ENCODE data around the gene CAPSL. TPM values are rescaled to one million over a fixed set of nuclear protein-coding genes. Genes with fewer than 3 reads are reported as not detected.

Gene CAPSL
- total RNA-seq, 3 donors from 2014 or later (not counting 1 experiment from before 2014, with no cell fraction given): not detected

DNA sequence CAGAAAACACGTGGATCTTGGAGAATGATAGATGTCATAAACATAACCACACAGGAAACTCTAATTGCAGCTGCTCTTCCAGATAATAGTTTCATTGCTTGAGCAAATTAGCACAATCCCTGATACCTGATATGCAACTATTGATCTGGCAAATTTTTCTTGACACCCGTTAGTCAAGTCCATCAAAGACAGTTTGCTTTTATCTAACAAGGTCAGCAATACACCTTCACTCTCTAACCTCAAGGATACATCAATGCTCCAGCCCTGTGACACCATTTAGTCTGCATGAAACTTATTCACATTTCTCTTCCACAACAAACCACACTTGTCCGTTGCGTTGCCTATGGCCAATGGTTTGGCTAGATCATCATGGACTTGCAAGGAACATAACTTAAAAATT is 36.1 kb upstream of the CAPSL start:
- 74% methylated on average over 4 of the region's 4 CpGs for WGBS (ENCODE audit: insufficient coverage)
- ATAC-seq (no peak), DNase-seq (no peak)
- H3K27ac ChIP-seq (ENCODE audit: low read length): no peak overlapping the region
- H3K27me3 ChIP-seq (ENCODE audit: control insufficient read depth, insufficient read depth, low read length): no peaks in the 10 kb centered on the region
- Mint-ChIP-seq H3K9me3 (peaks cover 5 to 10% of the 10 kb centered on the region in 2 donors), H3K27me3 (ENCODE audit: low read depth in 2 of 2) (peaks cover 0 to 18% of the 10 kb centered on the region in 2 donors), H3K4me1 (no peaks in the 10 kb centered on the region), H3K4me3 (no peak overlapping the region), H3K36me3 (no peaks in the 10 kb centered on the region), H3K27ac (no peak overlapping the region)
- TF ChIP-seq, protein P1, sequence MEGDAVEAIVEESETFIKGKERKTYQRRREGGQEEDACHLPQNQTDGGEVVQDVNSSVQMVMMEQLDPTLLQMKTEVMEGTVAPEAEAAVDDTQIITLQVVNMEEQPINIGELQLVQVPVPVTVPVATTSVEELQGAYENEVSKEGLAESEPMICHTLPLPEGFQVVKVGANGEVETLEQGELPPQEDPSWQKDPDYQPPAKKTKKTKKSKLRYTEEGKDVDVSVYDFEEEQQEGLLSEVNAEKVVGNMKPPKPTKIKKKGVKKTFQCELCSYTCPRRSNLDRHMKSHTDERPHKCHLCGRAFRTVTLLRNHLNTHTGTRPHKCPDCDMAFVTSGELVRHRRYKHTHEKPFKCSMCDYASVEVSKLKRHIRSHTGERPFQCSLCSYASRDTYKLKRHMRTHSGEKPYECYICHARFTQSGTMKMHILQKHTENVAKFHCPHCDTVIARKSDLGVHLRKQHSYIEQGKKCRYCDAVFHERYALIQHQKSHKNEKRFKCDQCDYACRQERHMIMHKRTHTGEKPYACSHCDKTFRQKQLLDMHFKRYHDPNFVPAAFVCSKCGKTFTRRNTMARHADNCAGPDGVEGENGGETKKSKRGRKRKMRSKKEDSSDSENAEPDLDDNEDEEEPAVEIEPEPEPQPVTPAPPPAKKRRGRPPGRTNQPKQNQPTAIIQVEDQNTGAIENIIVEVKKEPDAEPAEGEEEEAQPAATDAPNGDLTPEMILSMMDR (IDR thresholded peaks at IDR 0.05): no peak
- H3K9me3 ChIP-seq (ENCODE audit: control insufficient read depth, insufficient read depth, low read length): no peaks in the 10 kb centered on the region
- no peaks in the 10 kb centered on the region for H3K36me3 ChIP-seq (ENCODE audit: control insufficient read depth, insufficient read depth, low read length)
- H3K4me1 ChIP-seq (ENCODE audit: control insufficient read depth, insufficient read depth, low read length): no peaks in the 10 kb centered on the region
- intact Hi-C loops (cut with micrococcal nuclease): no loop called here
- H3K4me3 ChIP-seq (ENCODE audit: low read length): no peak overlapping the region

DNA sequence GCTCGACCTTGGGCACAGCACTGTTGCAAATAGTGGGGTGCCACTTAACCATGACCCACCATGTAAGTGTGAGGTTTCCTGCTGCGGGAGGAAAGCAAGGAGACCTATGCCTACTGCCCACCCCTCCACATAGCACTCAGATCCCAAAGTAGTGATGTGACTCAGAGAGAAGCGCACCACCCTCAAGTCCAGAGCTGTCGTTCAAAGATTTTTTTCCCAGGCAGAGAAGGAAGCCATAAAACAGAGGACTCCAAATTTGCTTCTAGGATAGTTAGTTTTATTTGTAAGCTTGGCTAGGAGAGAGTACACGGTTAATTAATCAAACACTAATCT is 33.4 kb upstream of the CAPSL start:
- Mint-ChIP-seq H3K4me3 (no peak overlapping the region), H3K27me3 (ENCODE audit: low read depth in 2 of 2) (peaks cover 0 to 24% of the 10 kb centered on the region in 2 donors), H3K27ac (no peak overlapping the region), H3K36me3 (no peaks in the 10 kb centered on the region), H3K4me1 (no peaks in the 10 kb centered on the region), H3K9me3 (peaks cover 3 to 4% of the 10 kb centered on the region in 2 donors)
- intact Hi-C loops (cut with micrococcal nuclease): no loop called here
- DNase-seq (no peak), ATAC-seq (no peak)
- WGBS (ENCODE audit: insufficient coverage): 82% methylated on average over 3 of the region's 5 CpGs
- H3K4me1 ChIP-seq (ENCODE audit: control insufficient read depth, insufficient read depth, low read length): no peaks in the 10 kb centered on the region
- H3K27ac ChIP-seq (ENCODE audit: low read length): no peak overlapping the region
- H3K27me3 ChIP-seq (ENCODE audit: control insufficient read depth, insufficient read depth, low read length): no peaks in the 10 kb centered on the region
- H3K36me3 ChIP-seq (ENCODE audit: control insufficient read depth, insufficient read depth, low read length): no peaks in the 10 kb centered on the region
- TF ChIP-seq, protein P1 (IDR thresholded peaks at IDR 0.05): no peak
- no peak overlapping the region for H3K4me3 ChIP-seq (ENCODE audit: low read length)
- H3K9me3 ChIP-seq (ENCODE audit: control insufficient read depth, insufficient read depth, low read length): no peaks in the 10 kb centered on the region

DNA sequence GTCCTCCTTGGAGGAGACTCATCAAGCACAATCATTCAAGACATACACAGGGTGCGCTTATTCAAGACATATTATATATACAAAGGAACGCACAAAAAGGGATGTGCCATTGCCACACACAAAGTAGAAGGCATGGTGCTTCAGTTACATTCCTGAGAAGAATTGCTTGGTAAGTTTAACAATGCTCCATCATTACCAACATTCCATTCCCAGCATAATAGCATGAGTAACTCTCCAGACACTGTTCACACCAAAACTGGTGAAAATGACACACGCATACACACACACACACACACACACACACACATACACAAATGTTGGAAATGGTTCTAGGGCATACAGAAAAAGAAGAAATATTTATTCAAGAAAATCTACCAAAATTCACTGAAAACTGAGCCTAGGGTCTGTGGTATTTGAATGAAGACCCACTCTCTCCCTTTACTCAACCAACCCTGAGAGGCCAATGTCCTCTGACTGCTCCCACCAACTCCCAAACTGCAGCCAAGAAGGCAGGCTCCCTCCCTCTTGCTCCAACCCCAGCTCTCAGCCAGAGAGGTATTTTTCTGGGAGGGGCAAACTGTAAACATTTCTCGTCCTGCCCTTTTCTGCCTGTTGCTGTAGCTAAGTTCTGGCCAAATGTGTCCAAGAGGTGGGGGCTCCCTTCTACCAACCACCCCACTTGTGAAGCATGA is 32.9 kb upstream of the CAPSL start:
- no peak overlapping the region for H3K27ac Mint-ChIP-seq
- ATAC-seq (no peak), DNase-seq (no peak)
- intact Hi-C loops (cut with micrococcal nuclease): no loop called here
- no peaks in the 10 kb centered on the region for H3K27me3 ChIP-seq (ENCODE audit: control insufficient read depth, insufficient read depth, low read length)
- TF ChIP-seq, protein P1 (IDR thresholded peaks at IDR 0.05): no peak
- no peak overlapping the region for H3K4me3 ChIP-seq (ENCODE audit: low read length)
- WGBS (ENCODE audit: insufficient coverage): 87% methylated on average over 4 of the region's 4 CpGs
- H3K4me1 ChIP-seq (ENCODE audit: control insufficient read depth, insufficient read depth, low read length): no peaks in the 10 kb centered on the region
- H3K36me3 Mint-ChIP-seq: no peaks in the 10 kb centered on the region
- no peak overlapping the region for H3K27ac ChIP-seq (ENCODE audit: low read length)
- H3K4me1 Mint-ChIP-seq: no peaks in the 10 kb centered on the region
- H3K9me3 Mint-ChIP-seq: no peaks in the 10 kb centered on the region
- H3K27me3 Mint-ChIP-seq (ENCODE audit: low read depth in 2 of 2): peaks cover 0 to 24% of the 10 kb centered on the region in 2 donors
- no peaks in the 10 kb centered on the region for H3K9me3 ChIP-seq (ENCODE audit: control insufficient read depth, insufficient read depth, low read length)
- no peak overlapping the region for H3K4me3 Mint-ChIP-seq
- no peaks in the 10 kb centered on the region for H3K36me3 ChIP-seq (ENCODE audit: control insufficient read depth, insufficient read depth, low read length)

DNA sequence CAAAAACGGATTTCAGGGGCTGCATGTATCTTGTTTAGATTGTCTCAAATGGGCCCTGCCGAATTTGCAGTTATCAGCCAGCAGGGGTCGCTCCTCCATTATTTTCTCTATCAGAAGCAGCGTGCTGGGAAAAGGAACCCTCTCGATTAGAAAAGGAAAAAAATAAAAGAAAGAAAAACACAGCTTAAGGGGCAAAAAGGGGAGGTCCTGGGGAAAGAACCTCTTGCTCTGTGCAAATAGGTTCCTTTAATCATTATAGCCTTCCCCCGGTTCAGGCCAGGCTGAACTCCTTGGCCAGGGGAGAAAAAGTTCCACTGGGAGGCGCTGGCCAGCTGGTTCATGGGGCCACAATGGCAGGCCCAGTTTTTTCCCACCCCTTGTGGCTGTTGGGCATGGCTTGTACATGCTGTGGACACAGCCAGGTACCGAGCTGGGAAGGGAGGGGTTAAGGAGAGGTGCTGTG is 25.0 kb upstream of the CAPSL start:
- peaks cover 5% of the 10 kb centered on the region for H3K9me3 ChIP-seq (ENCODE audit: control insufficient read depth, insufficient read depth, low read length)
- Mint-ChIP-seq H3K4me3 (no peak overlapping the region), H3K27ac (no peak overlapping the region), H3K36me3 (no peaks in the 10 kb centered on the region), H3K9me3 (peaks cover 0 to 2% of the 10 kb centered on the region in 2 donors), H3K4me1 (no peaks in the 10 kb centered on the region), H3K27me3 (ENCODE audit: low read depth in 2 of 2) (peaks cover 11% of the 10 kb centered on the region in 2 donors)
- DNase-seq (no peak), ATAC-seq (no peak)
- H3K27me3 ChIP-seq (ENCODE audit: control insufficient read depth, insufficient read depth, low read length): no peaks in the 10 kb centered on the region
- 80% methylated on average over 4 of the region's 8 CpGs for whole genome bisulfite sequencing (ENCODE audit: insufficient coverage)
- intact Hi-C loops (cut with micrococcal nuclease): no loop called here
- H3K27ac ChIP-seq (ENCODE audit: low read length): no peak overlapping the region
- no peak overlapping the region for H3K4me3 ChIP-seq (ENCODE audit: low read length)
- H3K4me1 ChIP-seq (ENCODE audit: control insufficient read depth, insufficient read depth, low read length): no peaks in the 10 kb centered on the region
- no peaks in the 10 kb centered on the region for H3K36me3 ChIP-seq (ENCODE audit: control insufficient read depth, insufficient read depth, low read length)
- TF ChIP-seq, protein P1 (IDR thresholded peaks at IDR 0.05): no peak

Data from natural killer cell (primary cell).